ENCODE measurements around the gene NRAP.

Gene NRAP

DNA sequence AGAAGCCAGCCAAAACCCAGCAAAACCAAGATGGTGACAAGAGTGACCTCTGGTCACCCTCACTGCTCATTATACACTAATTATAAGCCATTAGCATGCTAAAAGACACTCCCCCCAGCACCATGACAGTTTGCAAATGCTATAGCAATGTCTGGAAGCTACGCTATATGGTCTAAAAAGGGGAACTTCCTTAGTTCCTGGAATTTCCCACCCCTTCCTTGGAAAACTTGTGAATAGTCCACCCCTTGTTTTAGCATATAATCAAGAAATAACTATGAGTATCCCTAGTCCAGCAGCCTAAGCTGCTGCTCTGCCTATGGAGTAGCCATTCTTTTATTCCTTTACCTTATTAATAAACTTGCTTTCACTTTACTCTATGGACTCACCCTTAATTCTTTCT, 31.9 kb upstream of the NRAP start:
- Histone ChIP-seq H3K79me2 (ENCODE audit: insufficient read depth, low read length) (peaks cover 2% of the 10 kb centered on the region; the same call in 1 of the 2 replicates), H4K20me1 (ENCODE audit: insufficient read depth, low read length) (no peaks in the 10 kb centered on the region), H2AFZ (ENCODE audit: low read length) (no peak overlapping the region), H3F3A (ENCODE audit: insufficient read depth, low read length) (no peaks in the 10 kb centered on the region), H3K27ac (ENCODE audit: low read depth, low read length, poor library complexity, severe bottlenecking) (no peak overlapping the region), H3K4me3 (ENCODE audit: low read depth, low read length, poor library complexity, severe bottlenecking) (no peak overlapping the region), H3K36me3 (ENCODE audit: insufficient read depth, low read length) (peaks cover 68% of the 10 kb centered on the region), H3K27me3 (ENCODE audit: insufficient read depth, low read length) (no peaks in the 10 kb centered on the region), H3K4me1 (ENCODE audit: insufficient read depth, low read length, severe bottlenecking) (no peaks in the 10 kb centered on the region), H3K9me2 (ENCODE audit: low read depth, low read length) (no peaks in the 10 kb centered on the region), H3K4me2 (ENCODE audit: low read length) (no peak overlapping the region), H3K9me3 (ENCODE audit: low read length) (peaks cover 18% of the 10 kb centered on the region; the same call in 1 of the 2 replicates), H3K9ac (ENCODE audit: low read length) (no peak overlapping the region)
- TF ChIP-seq, protein P1, sequence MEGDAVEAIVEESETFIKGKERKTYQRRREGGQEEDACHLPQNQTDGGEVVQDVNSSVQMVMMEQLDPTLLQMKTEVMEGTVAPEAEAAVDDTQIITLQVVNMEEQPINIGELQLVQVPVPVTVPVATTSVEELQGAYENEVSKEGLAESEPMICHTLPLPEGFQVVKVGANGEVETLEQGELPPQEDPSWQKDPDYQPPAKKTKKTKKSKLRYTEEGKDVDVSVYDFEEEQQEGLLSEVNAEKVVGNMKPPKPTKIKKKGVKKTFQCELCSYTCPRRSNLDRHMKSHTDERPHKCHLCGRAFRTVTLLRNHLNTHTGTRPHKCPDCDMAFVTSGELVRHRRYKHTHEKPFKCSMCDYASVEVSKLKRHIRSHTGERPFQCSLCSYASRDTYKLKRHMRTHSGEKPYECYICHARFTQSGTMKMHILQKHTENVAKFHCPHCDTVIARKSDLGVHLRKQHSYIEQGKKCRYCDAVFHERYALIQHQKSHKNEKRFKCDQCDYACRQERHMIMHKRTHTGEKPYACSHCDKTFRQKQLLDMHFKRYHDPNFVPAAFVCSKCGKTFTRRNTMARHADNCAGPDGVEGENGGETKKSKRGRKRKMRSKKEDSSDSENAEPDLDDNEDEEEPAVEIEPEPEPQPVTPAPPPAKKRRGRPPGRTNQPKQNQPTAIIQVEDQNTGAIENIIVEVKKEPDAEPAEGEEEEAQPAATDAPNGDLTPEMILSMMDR (IDR thresholded peaks at IDR 0.05; ENCODE audit: low read length): no peak
- TF ChIP-seq EZH2 (IDR thresholded peaks at IDR 0.05; ENCODE audit: borderline replicate concordance, low read length): no peak

DNA sequence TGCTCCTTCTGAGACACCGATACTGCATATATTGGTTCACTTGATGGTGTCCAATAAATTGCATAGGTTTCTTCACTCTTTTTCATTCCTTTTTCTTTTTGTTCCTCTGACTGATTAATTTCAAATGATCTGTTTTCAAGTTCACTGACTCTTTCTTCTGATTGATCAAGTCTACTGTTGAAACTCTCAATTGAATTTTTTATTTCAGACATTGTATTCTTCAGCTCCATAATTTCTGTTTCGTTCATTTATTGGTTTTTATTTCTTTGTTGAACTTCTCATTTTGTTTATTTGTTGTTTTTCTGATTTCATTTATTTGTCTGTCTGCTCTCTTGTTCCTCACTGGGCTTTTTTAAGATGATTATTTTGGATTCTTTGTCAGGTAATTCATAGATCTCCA, 29.5 kb upstream of the NRAP start:
- Histone ChIP-seq H3K9ac (ENCODE audit: low read length) (no peak overlapping the region), H3F3A (ENCODE audit: insufficient read depth, low read length) (no peaks in the 10 kb centered on the region), H4K20me1 (ENCODE audit: insufficient read depth, low read length) (no peaks in the 10 kb centered on the region), H3K27me3 (ENCODE audit: insufficient read depth, low read length) (no peaks in the 10 kb centered on the region), H3K36me3 (ENCODE audit: insufficient read depth, low read length) (peaks cover 49% of the 10 kb centered on the region), H3K4me3 (ENCODE audit: low read depth, low read length, poor library complexity, severe bottlenecking) (no peak overlapping the region), H2AFZ (ENCODE audit: low read length) (no peak overlapping the region), H3K9me2 (ENCODE audit: low read depth, low read length) (no peaks in the 10 kb centered on the region), H3K27ac (ENCODE audit: low read depth, low read length, poor library complexity, severe bottlenecking) (no peak overlapping the region), H3K79me2 (ENCODE audit: insufficient read depth, low read length) (peaks cover 20% of the 10 kb centered on the region; the same call in 1 of the 2 replicates), H3K4me2 (ENCODE audit: low read length) (no peak overlapping the region), H3K9me3 (ENCODE audit: low read length) (peaks cover 18% of the 10 kb centered on the region; the same call in 1 of the 2 replicates), H3K4me1 (ENCODE audit: insufficient read depth, low read length, severe bottlenecking) (no peaks in the 10 kb centered on the region)
- TF ChIP-seq, protein P1 (IDR thresholded peaks at IDR 0.05; ENCODE audit: low read length): no peak
- no peak for TF ChIP-seq EZH2 (IDR thresholded peaks at IDR 0.05; ENCODE audit: borderline replicate concordance, low read length)

DNA sequence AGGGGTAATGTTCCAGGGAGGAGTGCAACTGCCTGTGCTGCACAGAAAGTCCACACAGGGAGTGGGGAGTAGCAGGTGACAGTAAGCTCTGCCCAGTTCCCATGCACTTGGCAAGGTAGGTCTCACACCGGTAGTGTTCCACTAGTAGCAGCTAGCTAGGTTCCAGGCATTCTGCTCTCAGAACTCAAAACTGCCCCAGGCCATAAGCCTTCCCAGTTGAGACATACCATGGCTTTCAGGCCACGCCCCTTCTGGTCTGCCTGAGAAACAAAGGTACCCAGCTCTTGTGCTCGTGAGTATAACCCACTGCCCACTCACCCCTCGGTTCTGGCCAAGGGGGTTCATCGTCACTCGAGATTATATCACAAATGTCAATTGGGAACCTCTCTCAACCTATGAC, 28.4 kb upstream of the NRAP start:
- no peak overlapping the region for H2AFZ ChIP-seq (ENCODE audit: low read length)
- H4K20me1 ChIP-seq (ENCODE audit: insufficient read depth, low read length): no peaks in the 10 kb centered on the region
- H3K9me2 ChIP-seq (ENCODE audit: low read depth, low read length): no peaks in the 10 kb centered on the region
- no peak overlapping the region for H3K4me3 ChIP-seq (ENCODE audit: low read depth, low read length, poor library complexity, severe bottlenecking)
- TF ChIP-seq, protein P1 (IDR thresholded peaks at IDR 0.05; ENCODE audit: low read length): no peak
- TF ChIP-seq EZH2 (IDR thresholded peaks at IDR 0.05; ENCODE audit: borderline replicate concordance, low read length): no peak
- H3K27me3 ChIP-seq (ENCODE audit: insufficient read depth, low read length): no peaks in the 10 kb centered on the region
- no peak overlapping the region for H3K4me2 ChIP-seq (ENCODE audit: low read length)
- H3F3A ChIP-seq (ENCODE audit: insufficient read depth, low read length): no peaks in the 10 kb centered on the region
- no peak overlapping the region for H3K9ac ChIP-seq (ENCODE audit: low read length)
- peaks cover 41% of the 10 kb centered on the region for H3K36me3 ChIP-seq (ENCODE audit: insufficient read depth, low read length)
- no peak overlapping the region for H3K27ac ChIP-seq (ENCODE audit: low read depth, low read length, poor library complexity, severe bottlenecking)
- H3K79me2 ChIP-seq (ENCODE audit: insufficient read depth, low read length): peaks cover 20% of the 10 kb centered on the region; the same call in 1 of the 2 replicates
- peaks cover 20% of the 10 kb centered on the region; the same call in 1 of the 2 replicates for H3K9me3 ChIP-seq (ENCODE audit: low read length)
- H3K4me1 ChIP-seq (ENCODE audit: insufficient read depth, low read length, severe bottlenecking): no peaks in the 10 kb centered on the region
